SK-N-SH treated with all-trans-retinoic acid at 6 μM for 48 hours (cell line): ENCODE measurements around the gene HSFX2.

Source experiments
- ARNTL ChIP-seq: fragments of 450-650 bp; formaldehyde crosslinking; IDR thresholded peaks from 2 replicates; pipeline ENCODE4 v1.5.0; 2020; ENCODE audit warnings: low read depth, mild to moderate bottlenecking, moderate library complexity, borderline replicate concordance
- BACH2 ChIP-seq: fragments of 250-450 bp; sonication (Bioruptor Pico); IDR thresholded peaks from 2 replicates; pipeline ENCODE4 v1.9.0; 2021; ENCODE audit warnings: mild to moderate bottlenecking, borderline replicate concordance
- CSDC2 ChIP-seq: fragments of 250-450 bp; sonication (Bioruptor Pico); IDR thresholded peaks from 2 replicates; pipeline ENCODE4 v1.5.0; 2020; ENCODE audit warnings: mild to moderate bottlenecking, moderate library complexity
- ISL1 ChIP-seq: fragments of 250-450 bp; sonication (Bioruptor Pico); IDR thresholded peaks from 2 replicates; pipeline ENCODE4 v2.1.2; 2022; ENCODE audit warnings: mild to moderate bottlenecking, moderate library complexity
- PPARA ChIP-seq: fragments of 250-450 bp; sonication (Bioruptor Pico); IDR thresholded peaks from 2 replicates; pipeline ENCODE4 v1.5.0; 2020; ENCODE audit warnings: mild to moderate bottlenecking, borderline replicate concordance
- SNAI2 ChIP-seq: fragments of 250-450 bp; sonication (Bioruptor Pico); IDR thresholded peaks from 2 replicates; pipeline ENCODE4 v1.5.0; 2020; ENCODE audit warnings: mild to moderate bottlenecking, moderate library complexity
- ZFP3 ChIP-seq: fragments of 250-450 bp; sonication (Bioruptor Pico); IDR thresholded peaks from 2 replicates; pipeline ENCODE4 v1.5.0; 2020; ENCODE audit warnings: mild to moderate bottlenecking, moderate library complexity
- ZFP30 ChIP-seq: fragments of 450-650 bp; formaldehyde crosslinking; IDR thresholded peaks from 2 replicates; pipeline ENCODE4 v1.5.0; 2022; ENCODE audit warnings: mild to moderate bottlenecking, moderate library complexity
- ZNF70 ChIP-seq: fragments of 450-650 bp; formaldehyde crosslinking; IDR thresholded peaks from 2 replicates; pipeline ENCODE4 v1.5.0; 2020; ENCODE audit warnings: mild to moderate bottlenecking, moderate library complexity
- TF ChIP-seq, protein P1 (sequence below): fragments of 250-450 bp; sonication (Bioruptor Pico); IDR thresholded peaks from 2 replicates; pipeline ENCODE4 v1.8.0; 2021; ENCODE audit warnings: low read depth, mild to moderate bottlenecking, moderate library complexity, borderline replicate concordance
- TF ChIP-seq, protein P2 (sequence below): fragments of 250-450 bp; sonication (Bioruptor Pico); IDR thresholded peaks from 2 replicates; pipeline ENCODE4 v1.5.1; 2020; ENCODE audit warnings: low read depth, mild to moderate bottlenecking, moderate library complexity
- TF ChIP-seq, protein P3 (sequence below): fragments of 250-450 bp; sonication (Bioruptor Pico); IDR thresholded peaks from 2 replicates; pipeline ENCODE4 v1.8.0; 2020; ENCODE audit warnings: mild to moderate bottlenecking, moderate library complexity, borderline replicate concordance
- TF ChIP-seq, protein P4 (sequence below): fragments of 250-450 bp; sonication (Bioruptor Pico); IDR thresholded peaks from 2 replicates; pipeline ENCODE4 v1.5.0; 2020; ENCODE audit warnings: mild to moderate bottlenecking, moderate library complexity

DNA sequence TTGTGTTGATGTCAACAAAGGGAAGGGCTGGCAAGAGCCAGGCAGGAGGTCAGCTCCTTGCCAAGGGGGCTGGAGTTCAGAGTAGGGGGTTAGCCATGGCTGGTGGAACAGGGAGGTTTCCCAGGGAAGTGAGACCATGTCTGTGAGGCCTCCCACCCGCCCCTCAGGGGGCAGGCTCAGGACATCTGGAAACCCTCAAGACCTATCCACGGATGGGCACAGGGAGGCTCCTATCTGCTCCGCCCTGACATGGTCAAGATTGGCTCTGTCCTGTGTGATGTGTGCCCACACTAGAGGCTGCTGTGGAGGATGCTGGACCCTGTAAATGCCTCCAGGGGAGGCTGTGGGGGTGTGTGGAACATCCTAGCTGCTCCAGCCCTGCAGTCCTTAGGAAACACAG, 44.5 kb upstream of the HSFX2 start:
- TF ChIP-seq ZNF70 (CRISPR knock-in tag) (no peak), BACH2 (CRISPR knock-in tag) (no peak), ZFP3 (CRISPR knock-in tag) (no peak), ARNTL (no peak), ISL1 (CRISPR knock-in tag) (no peak), PPARA (no peak), ZFP30 (CRISPR knock-in tag) (no peak), CSDC2 (CRISPR knock-in tag) (no peak), SNAI2 (CRISPR knock-in tag) (no peak)
- TF ChIP-seq, protein P1, sequence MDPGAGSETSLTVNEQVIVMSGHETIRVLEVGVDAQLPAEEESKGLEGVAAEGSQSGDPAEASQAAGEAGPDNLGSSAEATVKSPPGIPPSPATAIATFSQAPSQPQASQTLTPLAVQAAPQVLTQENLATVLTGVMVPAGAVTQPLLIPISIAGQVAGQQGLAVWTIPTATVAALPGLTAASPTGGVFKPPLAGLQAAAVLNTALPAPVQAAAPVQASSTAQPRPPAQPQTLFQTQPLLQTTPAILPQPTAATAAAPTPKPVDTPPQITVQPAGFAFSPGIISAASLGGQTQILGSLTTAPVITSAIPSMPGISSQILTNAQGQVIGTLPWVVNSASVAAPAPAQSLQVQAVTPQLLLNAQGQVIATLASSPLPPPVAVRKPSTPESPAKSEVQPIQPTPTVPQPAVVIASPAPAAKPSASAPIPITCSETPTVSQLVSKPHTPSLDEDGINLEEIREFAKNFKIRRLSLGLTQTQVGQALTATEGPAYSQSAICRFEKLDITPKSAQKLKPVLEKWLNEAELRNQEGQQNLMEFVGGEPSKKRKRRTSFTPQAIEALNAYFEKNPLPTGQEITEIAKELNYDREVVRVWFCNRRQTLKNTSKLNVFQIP (CRISPR knock-in tag), result no peak
- TF ChIP-seq, protein P2, sequence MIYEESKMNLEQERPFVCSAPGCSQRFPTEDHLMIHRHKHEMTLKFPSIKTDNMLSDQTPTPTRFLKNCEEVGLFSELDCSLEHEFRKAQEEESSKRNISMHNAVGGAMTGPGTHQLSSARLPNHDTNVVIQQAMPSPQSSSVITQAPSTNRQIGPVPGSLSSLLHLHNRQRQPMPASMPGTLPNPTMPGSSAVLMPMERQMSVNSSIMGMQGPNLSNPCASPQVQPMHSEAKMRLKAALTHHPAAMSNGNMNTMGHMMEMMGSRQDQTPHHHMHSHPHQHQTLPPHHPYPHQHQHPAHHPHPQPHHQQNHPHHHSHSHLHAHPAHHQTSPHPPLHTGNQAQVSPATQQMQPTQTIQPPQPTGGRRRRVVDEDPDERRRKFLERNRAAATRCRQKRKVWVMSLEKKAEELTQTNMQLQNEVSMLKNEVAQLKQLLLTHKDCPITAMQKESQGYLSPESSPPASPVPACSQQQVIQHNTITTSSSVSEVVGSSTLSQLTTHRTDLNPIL (CRISPR knock-in tag), result no peak
- TF ChIP-seq, protein P3, sequence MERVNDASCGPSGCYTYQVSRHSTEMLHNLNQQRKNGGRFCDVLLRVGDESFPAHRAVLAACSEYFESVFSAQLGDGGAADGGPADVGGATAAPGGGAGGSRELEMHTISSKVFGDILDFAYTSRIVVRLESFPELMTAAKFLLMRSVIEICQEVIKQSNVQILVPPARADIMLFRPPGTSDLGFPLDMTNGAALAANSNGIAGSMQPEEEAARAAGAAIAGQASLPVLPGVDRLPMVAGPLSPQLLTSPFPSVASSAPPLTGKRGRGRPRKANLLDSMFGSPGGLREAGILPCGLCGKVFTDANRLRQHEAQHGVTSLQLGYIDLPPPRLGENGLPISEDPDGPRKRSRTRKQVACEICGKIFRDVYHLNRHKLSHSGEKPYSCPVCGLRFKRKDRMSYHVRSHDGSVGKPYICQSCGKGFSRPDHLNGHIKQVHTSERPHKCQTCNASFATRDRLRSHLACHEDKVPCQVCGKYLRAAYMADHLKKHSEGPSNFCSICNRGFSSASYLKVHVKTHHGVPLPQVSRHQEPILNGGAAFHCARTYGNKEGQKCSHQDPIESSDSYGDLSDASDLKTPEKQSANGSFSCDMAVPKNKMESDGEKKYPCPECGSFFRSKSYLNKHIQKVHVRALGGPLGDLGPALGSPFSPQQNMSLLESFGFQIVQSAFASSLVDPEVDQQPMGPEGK (CRISPR knock-in tag), result no peak
- TF ChIP-seq, protein P4, sequence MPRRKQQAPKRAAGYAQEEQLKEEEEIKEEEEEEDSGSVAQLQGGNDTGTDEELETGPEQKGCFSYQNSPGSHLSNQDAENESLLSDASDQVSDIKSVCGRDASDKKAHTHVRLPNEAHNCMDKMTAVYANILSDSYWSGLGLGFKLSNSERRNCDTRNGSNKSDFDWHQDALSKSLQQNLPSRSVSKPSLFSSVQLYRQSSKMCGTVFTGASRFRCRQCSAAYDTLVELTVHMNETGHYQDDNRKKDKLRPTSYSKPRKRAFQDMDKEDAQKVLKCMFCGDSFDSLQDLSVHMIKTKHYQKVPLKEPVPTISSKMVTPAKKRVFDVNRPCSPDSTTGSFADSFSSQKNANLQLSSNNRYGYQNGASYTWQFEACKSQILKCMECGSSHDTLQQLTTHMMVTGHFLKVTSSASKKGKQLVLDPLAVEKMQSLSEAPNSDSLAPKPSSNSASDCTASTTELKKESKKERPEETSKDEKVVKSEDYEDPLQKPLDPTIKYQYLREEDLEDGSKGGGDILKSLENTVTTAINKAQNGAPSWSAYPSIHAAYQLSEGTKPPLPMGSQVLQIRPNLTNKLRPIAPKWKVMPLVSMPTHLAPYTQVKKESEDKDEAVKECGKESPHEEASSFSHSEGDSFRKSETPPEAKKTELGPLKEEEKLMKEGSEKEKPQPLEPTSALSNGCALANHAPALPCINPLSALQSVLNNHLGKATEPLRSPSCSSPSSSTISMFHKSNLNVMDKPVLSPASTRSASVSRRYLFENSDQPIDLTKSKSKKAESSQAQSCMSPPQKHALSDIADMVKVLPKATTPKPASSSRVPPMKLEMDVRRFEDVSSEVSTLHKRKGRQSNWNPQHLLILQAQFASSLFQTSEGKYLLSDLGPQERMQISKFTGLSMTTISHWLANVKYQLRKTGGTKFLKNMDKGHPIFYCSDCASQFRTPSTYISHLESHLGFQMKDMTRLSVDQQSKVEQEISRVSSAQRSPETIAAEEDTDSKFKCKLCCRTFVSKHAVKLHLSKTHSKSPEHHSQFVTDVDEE (CRISPR knock-in tag), result no peak
